GM18499 (cell line): Measurements from ENCODE around the gene PRR23C.
"Not testable (repeated sequence)": the region's sequence is repeated elsewhere in the genome, so short reads cannot be mapped to it uniquely, and the experiment has no call there.

Source experiments
- ATAC-seq: cut with Tn5 transposase; IDR thresholded peaks from one replicate; pipeline ENCODE4 v1.9.1; 2021; ENCODE audit warnings: moderate number of reproducible peaks; ENCODE audit not compliant: insufficient read depth, unreplicated experiment

PRR23C gene

DNA sequence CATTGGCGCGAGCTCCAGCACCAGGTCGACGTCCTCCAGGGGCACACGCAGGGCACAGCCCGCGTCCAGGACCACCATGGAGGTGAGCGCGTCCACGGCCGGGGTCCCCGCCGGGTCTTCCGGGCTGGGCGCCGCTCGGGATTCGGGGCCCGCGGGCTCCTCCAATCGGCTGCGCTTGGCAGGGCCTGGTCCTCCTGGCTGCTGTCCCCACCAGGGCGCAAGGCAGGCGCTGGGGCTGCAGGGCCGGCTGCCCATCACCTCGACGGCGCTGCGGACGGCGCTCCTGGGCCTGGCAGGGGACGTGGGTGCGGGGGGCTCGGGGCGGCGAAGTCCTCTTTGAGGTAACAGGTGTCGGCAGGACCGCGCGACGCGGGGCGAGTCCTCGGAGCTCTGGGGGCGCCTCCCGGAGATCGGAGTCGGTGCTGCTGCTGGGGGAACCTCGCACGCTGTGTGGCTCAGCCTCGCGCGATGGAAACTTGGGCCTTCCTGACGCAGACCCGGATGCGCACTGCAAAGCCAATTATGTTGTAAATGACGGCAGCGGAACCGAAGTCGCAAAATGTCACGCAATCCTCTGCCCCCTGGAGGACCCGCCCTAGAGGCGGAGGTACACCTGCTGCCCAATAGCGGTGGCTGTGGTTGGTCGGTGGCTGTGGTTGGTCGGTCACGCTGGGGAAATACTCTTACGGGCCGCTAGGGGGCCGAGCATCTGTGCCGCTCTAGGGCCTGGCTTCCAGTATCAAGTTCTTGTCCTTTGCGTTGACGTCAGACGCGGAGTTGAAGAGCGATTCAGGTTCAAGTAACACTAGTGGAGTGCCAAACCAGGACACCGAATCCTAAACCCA lies at the start of gene PRR23C:
PRR23C (minus strand) TSS at position 527 of the 845 bp plus-strand sequence; CDS start at position 255, 272 bp downstream.
- no peak for ATAC-seq

DNA sequence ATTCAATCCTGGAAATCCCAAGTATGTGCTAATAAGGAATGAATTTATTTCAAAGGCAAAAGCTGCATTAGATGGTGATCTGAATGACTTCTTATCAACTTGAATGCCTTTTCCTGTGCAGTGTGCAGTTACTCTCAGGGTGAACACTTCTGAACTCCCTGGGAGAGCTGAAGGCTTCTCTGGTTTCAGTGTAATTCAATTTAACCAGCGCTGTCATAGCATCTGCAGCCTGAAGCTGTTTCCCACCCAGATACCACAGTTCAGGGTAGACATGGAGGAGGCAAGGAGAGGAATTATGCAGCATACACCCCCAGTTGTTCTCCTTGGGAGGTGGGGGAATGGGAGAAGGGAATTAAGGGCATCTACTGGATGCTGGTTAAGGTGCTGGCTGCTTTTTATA lies 49.1 kb upstream of the PRR23C start:
- ATAC-seq = no peak

DNA sequence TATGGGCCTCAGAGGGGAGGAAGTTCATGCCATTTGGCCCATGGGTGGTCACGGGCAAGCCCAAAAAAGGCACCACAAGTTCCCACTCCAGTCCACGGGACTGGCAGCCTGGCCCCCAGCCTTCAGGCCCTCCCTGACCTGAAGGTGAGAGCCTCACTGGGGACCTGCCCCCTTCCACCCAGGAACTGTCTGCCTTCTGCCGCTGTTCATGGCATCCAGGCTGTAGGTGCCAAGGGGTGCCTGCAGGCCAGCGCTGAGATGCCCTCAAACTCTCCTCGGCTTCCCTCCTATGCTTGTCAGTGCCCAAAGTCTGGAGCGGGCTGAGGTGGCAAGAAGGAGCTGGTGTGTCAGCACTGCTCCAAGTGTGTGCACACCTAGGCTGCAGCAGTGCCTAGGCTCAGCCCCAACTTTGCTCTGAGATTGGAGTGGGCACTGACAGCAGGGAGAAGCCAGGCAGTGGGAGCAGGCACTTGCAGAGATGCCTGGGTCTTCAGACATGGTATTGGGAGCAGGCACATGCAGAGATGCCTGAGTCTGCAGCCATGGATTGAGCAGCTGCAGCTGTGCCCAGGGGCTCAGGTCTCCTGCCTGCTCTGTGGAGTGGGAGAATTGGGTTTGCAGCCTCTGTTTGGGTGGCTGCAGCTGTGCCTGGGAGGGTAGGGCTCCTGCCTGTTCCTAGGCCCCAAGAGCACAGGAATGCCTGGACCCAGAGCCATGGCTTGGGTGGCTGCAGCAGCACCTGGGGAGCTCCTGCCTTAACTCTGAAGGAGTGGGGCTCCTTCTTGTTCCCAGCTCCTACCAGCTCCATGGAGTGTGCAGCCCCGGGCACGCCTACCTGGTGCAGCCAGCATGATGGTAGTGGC lies 44.0 kb upstream of the PRR23C start:
- ATAC-seq = no peak

DNA sequence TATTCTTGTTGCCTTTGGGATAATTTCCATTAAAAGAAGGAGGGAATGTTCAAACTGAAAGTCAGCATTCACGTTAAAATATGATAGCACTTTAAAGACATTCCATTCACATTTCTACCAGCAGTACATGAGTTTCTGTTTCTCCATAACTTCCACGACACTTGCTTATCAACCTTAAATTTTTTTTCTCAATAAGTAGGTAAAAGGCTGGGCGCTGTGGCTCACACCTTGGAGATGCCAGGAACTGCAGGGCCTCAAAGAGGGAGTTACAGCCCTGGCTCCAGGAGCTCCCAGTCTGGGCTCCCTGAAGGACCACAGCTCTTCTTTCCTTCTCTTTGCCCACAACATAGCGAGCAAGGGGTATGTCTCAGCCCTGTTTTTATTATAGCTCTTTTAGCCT lies 42.9 kb upstream of the PRR23C start:
- no peak for ATAC-seq

DNA sequence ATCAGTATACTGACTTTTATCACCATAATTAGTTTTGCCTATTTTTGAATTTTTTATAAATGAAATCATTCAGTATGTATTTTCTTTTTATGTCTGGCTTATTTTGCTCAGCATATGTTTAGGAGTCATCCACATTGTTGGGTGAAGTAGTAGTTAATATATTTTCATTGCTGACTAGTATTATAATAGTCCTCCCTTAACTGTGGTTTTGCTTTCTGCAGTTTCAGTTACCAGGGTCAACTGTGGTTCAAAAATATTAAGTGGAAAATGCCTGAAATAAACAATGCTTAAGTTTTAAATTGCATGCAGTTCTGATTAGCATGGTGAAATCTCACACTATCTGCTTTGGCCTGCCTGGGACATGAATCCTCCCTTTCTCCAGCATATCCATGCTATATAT lies 39.5 kb upstream of the PRR23C start:
- no peak for ATAC-seq

DNA sequence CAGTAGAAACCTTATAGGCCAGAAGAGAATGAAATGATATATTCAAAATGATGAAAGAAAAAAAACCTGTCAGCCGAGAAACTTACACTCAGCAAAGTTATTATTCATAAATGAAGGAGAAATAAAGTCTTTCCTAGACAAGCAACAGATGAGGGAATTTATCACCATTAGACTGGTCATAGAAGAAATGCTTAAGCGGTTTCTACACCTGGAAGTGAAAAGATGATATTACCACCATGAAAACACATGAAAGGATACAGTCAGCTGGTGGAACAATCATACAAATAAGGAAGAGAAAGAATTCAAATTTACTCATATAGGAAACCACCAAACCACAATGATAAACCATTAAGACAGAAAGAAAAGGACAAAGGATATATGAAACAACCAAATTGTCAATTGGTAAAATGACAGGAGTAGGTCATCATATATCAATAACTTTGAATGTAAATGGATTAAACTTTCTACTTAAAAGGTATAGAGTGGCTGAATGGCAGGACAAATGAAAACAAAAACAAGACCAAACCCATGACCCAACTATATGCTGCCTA lies 29.9 kb upstream of the PRR23C start:
- ATAC-seq = no peak

DNA sequence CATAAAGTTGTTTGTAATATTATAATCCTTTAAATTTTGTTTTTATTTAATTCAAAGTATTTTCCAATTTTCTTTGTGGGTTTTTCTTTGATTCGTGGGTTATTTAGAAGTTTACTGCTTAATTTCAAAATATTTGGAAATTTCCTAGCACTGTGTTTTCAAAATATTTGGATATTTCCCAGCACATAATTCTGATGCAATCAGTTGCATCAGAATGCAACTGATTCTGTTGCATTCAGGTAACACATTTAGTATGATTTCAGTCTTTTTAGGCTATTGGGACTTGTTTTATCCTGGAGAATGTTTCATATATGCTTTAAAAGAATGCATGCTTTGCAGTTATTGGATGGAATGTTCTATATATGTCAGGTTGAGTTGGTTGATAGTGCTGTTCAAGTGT lies 18.2 kb upstream of the PRR23C start:
- ATAC-seq = no peak

DNA sequence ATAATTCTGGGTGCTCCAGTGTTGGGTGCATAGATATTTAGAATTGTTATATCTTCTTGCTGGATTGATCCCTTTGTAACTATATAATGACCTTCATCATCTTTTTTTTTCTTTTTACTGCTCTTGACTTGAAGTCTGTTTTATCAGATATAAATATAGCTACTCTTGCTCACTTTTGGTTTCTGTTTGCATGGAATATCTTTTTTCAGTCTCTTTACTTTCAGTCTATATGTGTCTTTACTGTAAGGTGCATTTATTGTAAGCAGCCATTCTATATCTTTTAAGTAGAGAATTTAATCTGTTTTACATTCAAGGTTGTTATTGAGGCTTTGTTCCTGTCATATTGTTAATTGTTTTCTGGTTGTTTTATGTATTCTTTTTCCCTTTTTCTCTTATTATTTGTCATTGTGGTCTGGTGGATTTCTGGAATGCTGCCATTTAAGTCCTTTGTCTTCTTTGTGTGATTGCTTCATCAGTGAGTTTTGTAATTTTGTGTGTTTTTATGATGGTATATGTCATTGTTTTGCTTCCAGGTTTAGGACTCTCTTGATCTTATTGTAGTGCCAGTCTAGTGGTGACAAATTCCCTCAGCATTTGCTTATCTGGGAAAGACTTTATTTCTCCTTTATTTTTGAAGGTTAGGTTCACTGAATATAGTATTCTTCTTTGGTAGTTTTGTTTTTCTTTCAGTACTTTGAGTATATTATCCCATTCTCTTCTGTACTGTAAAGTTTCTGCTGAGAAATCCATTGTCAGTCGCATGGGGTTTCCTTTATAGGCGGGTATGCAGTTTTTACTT lies 8.3 kb upstream of the PRR23C start:
- no peak for ATAC-seq

DNA sequence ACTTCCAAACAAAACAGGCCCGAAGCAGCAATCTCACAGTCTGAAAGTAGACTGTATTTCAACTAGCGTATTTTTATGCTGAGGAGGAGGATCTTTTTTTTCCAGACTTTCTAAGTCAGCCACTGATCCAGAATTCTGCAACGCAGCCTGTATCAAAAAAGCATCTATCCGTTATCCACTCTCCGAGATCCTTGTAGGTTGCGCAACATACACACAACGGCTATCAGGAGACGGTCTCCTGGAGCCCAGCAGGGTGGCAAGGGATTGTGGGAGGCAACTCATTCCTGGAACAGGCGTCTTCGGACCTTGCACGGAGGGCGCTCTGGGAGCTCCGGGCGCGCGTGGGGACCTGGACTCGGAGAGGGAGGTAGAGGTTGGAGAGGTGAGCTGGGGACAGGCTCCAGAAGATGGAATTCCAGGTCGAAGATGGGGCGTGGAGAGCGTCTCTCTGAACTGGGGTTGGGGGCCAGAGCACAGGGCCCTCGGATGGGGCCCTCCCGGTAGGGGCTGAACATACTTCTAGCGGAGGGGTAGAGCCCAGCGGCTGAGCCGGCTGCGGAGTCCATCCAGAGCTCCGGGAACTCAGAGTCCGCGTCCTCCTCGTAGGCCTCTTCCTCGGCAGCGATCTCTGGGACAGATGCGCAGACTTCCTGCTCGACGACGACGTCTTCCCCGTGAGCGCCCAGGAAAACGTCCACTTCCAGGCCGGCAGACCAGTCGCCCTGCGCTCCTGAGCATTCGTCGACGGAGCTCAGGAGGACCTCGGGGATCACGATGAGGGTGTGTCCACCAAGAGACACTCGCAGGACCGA lies 932 bp downstream of the PRR23C start:
- no peak for ATAC-seq

DNA sequence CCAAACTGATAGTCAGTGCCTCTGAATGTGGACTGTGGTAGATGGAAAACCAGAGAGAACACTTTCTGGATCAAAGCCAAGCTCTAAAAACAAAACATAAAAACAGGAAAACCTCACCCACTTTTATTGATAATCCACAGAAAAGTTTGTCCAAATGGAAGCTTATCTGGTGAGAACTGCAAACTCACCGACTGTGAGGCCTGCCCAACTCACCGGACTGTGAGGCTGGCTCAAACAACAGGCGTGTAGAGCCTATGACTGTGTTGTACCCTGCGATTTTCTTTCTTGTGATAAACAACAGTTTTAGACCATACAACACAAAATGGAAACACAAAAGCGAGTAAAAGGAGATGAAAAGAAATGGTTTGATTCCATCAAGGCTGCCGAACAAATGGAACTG lies 7.2 kb downstream of the PRR23C start:
- no peak for ATAC-seq

DNA sequence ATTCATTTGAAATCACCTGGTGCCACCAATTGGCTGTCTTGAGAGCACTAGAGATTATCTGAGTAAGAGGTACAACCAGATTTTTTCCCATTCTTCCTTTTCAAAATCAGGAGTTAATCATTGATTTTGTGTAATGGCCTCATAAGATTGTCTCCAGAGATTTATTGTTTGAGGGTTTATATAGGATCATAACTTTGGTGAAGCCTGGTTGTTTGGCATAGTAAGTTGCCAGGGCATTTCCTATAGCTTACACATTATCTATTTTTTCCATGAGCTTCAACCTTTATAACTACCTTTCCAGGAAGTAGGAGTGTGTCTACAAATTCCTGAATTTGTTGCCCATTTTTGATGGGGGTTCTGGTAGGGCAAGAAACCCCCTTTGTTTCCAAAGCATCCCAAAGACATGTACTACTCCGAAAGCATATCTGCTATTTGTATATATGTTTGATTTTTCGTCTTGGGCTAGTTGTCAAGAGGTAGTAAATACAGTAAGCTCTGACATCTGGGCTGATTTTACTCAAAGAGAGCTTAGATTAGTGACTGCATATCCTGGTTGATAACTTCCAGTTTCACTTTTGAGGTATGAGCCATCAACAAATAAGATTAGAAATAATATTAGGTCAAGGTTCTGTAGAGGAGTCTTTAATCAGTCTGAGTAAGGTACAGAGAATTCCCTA lies 12.2 kb downstream of the PRR23C start:
- ATAC-seq = no peak

DNA sequence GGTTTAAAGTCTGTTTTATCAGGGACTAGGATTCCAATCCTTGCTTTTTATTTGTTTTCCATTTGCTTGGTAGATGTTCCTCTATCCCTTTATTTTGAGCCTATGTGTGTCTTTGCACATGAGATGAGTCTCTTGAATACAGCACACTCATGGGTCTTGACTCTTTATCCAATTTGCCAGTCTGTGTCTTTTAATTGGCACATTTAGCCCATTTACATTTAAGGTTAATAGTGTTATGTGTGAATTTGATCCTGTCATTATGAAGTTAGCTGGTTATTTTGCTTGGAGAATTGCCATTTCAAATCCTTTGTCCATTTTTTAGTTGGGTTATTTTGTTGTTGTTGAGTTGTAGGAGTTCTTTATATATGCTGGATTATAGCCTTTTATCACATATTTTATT lies 14.1 kb downstream of the PRR23C start:
- ATAC-seq = not testable (repeated sequence)

DNA sequence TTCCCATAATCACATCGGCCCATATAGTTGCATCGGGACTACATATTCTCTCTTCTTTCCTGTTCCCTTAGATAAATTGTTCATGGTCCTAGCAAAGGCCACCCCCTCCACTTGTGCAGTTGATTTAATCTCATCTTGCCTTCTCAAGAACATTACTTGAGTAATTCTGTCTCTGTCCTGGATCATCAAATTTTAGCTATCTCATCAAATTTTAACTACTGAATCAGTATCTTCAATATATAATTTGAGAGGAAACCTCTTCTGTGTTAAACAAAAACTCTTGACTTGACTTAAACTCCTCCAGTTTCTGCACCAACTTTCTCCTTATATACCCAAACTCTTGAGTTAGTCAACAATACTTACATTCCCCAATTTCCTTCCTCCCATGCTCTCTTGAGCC lies 19.7 kb downstream of the PRR23C start:
- no peak for ATAC-seq

DNA sequence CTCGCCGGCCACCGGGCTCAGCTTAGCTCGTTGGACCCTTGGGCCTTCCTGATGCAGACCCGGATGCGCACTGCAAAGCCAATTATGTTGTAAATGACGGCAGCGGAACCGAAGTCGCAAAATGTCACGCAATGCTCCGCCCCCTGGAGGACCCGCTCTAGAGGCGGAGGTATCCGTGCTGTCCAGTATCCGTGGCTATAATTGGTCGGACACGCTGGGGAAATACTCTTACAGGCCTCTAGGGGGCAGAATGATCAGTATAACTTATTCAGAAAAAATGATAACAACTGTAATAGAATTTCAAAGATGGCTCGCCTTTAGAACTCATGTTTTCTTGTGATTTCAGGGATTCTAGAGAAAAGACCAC lies 23.8 kb downstream of the PRR23C start, which contains the start of gene PRR23B:
PRR23B (minus strand) TSS at position 59 of the 367 bp plus-strand sequence. CDS start 265 bp downstream, outside the sequence.
- no peak for ATAC-seq

DNA sequence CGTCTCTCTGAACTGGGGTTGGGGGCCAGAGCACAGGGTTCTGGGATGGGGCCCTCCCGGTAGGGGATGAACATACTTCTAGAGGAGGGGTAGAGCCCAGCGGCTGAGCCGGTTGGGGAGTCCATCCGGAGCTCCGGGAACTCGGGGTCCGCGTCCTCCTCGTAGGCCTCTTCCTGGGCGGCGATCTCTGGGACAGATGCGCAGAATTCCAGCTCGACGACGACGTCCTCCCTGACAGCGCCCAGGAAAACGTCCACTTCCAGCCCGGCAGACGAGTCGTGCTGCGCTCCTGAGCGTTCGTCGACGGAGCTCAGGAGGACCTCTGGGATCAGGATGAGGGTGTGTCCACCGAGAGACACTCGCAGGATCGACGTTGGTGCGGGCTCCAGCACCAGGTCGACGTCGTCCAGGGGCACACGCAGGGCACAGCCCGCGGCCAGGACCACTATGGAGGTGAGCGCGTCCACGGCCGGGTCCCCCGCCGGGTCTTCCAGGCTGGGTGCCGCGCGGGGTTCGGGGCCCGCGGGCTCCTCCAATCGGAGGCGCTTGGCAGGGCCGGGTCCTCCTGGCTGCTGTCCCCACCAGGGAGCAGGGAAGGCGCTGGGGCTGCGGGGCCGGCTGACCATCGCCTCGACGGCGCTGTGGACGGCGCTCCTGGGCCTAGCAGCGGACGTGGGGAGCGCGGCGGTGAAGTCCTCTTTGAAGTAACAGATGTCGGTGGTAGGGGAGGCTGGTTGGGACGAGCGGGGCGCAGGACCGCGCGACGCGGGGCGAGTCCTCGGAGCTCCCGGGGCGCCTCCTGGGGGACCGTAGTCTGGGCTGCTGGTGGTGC lies 24.4 kb downstream of the PRR23C start:
- ATAC-seq = no peak

DNA sequence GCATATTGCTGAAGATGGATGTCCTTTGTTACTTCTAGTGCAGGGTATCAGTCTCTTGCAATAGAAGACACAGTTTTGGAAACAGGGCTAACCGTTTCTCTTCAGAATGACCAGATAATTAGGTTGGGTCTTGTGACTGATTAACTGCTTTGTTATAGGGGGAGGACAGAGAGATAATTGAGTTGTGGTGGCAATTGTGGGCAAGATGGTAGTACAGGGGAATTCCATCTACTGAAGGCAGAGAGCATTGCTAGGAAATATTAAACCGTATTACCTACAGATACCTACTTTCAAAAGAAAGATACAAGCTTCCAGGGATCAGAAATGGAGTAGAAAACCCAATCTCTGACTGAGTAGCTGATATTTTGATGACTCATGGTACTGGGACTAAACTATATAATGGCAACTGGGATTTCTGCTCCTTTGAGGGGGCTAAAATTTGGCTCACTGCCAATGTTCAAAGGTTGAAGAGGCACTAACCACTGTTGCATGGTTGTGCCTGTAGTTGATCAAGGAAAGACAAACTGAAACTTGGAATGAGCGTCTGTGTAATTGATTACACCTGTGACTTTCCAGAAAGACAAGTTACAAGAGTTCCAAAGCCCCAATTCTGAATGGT lies 28.2 kb downstream of the PRR23C start:
- ATAC-seq = no peak

DNA sequence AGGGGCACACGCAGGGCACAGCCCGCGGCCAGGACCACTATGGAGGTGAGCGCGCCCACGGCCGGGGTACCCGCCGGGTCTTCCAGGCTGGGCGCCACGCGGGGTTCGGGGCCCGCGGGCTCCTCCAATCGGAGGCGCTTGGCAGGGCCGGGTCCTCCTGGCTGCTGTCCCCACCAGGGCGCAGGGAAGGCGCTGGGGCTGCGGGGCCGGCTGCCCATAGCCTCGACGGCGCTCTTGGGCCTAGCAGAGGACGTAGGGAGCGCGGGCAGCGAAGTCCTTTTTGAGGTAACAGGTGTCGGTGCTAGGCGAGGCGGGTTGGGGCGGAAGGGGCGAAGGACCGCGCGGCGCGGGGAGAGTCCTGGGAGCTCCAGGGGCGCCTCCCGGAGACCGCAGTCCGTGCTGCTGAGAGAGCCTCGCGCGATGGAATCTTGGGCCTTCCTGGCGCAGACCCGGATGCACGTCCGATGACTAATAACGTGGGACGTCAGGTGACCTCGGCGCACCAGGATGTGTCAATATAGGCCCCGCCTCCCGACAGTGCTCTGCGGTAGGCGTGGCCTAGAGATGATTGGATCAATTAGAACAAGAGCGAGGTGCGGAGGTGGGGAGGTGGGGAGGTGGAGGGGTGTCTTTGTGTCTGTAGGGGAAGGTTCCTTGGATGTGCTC lies 38.5 kb downstream of the PRR23C start, which contains the start of gene PRR23A:
PRR23A (minus strand) TSS at position 218 of the 666 bp plus-strand sequence; CDS start at position 218, 0 bp downstream.
- ATAC-seq = no peak
